ENCODE measurements around the gene NEK6. TPM values are rescaled to one million over a fixed set of nuclear protein-coding genes. Genes with fewer than 3 reads are reported as not detected.

Gene NEK6
- total and polyA plus RNA-seq, 2 of the 8 experiments (the other 6 are each of a cell fraction or from before 2014, with no cell fraction given): 17.7 to 19.7 TPM

DNA sequence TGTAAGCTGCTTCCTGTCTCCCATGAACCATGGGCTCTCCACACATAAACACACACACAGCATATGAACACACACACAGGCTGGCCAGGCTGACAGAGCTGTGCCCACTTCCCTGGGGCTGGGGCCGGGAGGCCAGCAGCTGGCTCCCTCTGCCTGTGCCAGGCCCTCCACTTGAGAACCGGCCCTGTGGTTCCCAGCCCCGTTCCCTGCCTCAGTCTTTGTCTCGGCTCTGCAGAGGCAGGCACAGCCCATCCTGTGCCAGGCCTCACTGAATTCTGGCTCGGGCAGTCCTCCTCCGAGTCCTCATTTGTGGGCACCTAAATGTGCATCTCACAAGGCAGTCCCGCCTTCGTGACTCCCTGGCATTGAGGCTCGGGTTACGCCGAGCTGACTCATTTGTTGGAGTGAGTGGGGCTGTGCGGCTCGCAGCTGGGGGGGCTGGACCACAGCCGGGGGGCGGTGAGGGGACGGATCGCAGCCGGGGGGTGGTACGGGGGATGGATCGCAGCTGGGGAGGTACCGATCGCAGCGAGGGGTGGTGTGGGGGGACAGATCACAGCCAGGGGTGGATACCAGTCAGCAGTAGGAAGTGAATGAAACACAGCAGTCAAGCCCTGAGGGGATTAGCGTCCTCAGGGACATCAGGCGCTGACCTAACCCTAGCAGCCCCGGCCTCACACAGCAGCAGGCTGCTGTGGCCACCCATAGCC, 85.2 kb downstream of the NEK6 start (continued):
- TF ChIP-seq SUZ12 (IDR thresholded peaks at IDR 0.05; ENCODE audit: low read length): no peak
- no peak for TF ChIP-seq CTBP2 (IDR thresholded peaks at IDR 0.05; ENCODE audit: borderline replicate concordance, insufficient read depth, insufficient read length, low read length)

All from H1 (cell line).